MCF 10A (cell line): ENCODE data around the gene DNM1L. TPM values are rescaled to one million over a fixed set of nuclear protein-coding genes. Genes with fewer than 3 reads are reported as not detected.

ENCODE experiments used
- BruUV-seq: library from RNA; stranded (reverse); fragments of 400-500 nt; replicated peaks from 2 replicates; lab custom pipeline; 2021; lab: Mats Ljungman, UMichigan
- CTCF ChIA-PET: fragments of 300-600 bp; sonication (Branson Sonifier 250); formaldehyde crosslinking; extraction: SDS; loops from one replicate; lab custom pipeline; 2021; ENCODE audit warnings: antibody characterized with exemption, inconsistent platforms; lab: Yijun Ruan, JAX
- POLR2A ChIA-PET: fragments of 300-600, 350-650 bp; sonication (Branson Sonifier 250); formaldehyde crosslinking; extraction: SDS; loops from one replicate; lab custom pipeline; 2020; ENCODE audit warnings: antibody characterized with exemption, inconsistent platforms; lab: Yijun Ruan, JAX
- DNase-seq: peaks from one replicate; pipeline ENCODE4 v3.0.0-alpha.2; 2018; ENCODE audit not compliant: unreplicated experiment
- H3K27ac Mint-ChIP-seq: one replicate; pipeline ENCODE4 v1.8.0; 2022; ENCODE audit warnings: mild to moderate bottlenecking, low read depth, mixed read lengths; ENCODE audit not compliant: unreplicated experiment
- H3K27me3 Mint-ChIP-seq: one replicate; pipeline ENCODE4 v1.8.0; 2022; ENCODE audit warnings: mixed read lengths; ENCODE audit not compliant: insufficient read depth, unreplicated experiment
- H3K36me3 Mint-ChIP-seq: one replicate; pipeline ENCODE4 v1.8.0; 2022; ENCODE audit warnings: mild to moderate bottlenecking, moderate library complexity, mixed read lengths; ENCODE audit not compliant: insufficient read depth, unreplicated experiment
- H3K4me1 Mint-ChIP-seq: one replicate; pipeline ENCODE4 v1.8.0; 2022; ENCODE audit warnings: mixed read lengths; ENCODE audit not compliant: insufficient read depth, unreplicated experiment
- H3K4me3 Mint-ChIP-seq: one replicate; pipeline ENCODE4 v1.8.0; 2022; ENCODE audit warnings: mild to moderate bottlenecking, moderate library complexity, mixed read lengths; ENCODE audit not compliant: unreplicated experiment
- H3K9me3 Mint-ChIP-seq: one replicate; pipeline ENCODE4 v1.8.0; 2022; ENCODE audit warnings: mixed read lengths; ENCODE audit not compliant: unreplicated experiment
- CTCF ChIP-seq: fragments of 200-600 bp; IDR thresholded peaks from one replicate; pipeline ENCODE4 v1.8.0; 2022; ENCODE audit warnings: antibody characterized with exemption, mild to moderate bottlenecking; ENCODE audit not compliant: unreplicated experiment
- intact Hi-C: fragments of 100-400 bp; cut with micrococcal nuclease; formaldehyde crosslinking; loops from 2 replicates; pipeline ENCODE4 v1.14.1; 2022
- total RNA-seq: library from RNA; stranded (reverse); gene quantifications from 2 replicates; pipeline ENCODE4 v1.2.3, GENCODE V29; 2022

Gene DNM1L
- total RNA-seq, 1 experiment from 2014 or later, result 86.9 TPM

DNA sequence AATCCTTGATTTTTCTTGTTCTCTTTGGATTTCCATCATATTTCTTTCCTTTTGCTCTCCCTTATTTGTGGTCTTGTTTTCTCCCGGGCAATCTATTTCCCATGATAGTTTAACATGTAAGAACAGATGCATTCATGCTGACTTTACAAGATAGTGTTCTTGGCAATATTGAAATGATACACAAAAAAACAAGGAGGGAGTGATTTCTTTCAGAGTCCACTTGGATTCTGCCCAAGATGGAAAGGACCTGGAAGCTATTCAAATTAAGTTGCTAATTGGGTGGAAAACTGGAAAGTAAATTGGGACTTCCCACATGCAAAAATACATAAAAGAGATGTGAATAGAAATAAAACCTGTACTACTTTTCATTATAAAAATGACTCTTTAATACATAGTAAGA lies 91.0 kb downstream of the DNM1L start:
- no peak overlapping the region for H3K4me3 Mint-ChIP-seq
- POLR2A ChIA-PET, result interaction anchor here (1.2 to 2.0 kb wide), 2 partner anchors 10 to 15 kb away, joined by 3 to 9 read pairs; partner anchors contain the start of gene YARS2
- intact Hi-C loops, result no loop called here
- BruUV-seq, result no TSS peak
- TF ChIP-seq CTCF, result no peak
- H3K36me3 Mint-ChIP-seq, result no peaks in the 10 kb centered on the region
- H3K27ac Mint-ChIP-seq, result no peak overlapping the region
- peaks cover 37% of the 10 kb centered on the region for H3K27me3 Mint-ChIP-seq
- CTCF ChIA-PET, result interaction anchor here (0.6 to 5.3 kb wide), 4 partner anchors 14 to 230 kb away, joined by 3 to 43 read pairs (median 4); partner anchors contain the start of gene YARS2
- H3K9me3 Mint-ChIP-seq, result no peaks in the 10 kb centered on the region
- DNase-seq, result no peak
- H3K4me1 Mint-ChIP-seq, result no peaks in the 10 kb centered on the region

- POLR2A ChIA-PET, result interaction anchor here (0.6 to 0.9 kb wide), 2 partner anchors 18 to 805 kb away, joined by 3 to 4 read pairs; partner anchors contain the start of gene YARS2
- H3K4me3 Mint-ChIP-seq, result no peak overlapping the region
- CTCF ChIA-PET, result interaction anchor here (0.7 to 3.9 kb wide), 4 partner anchors 10 to 1250 kb away, joined by 3 to 21 read pairs (median 4); partner anchors contain the start of gene YARS2
- no peak overlapping the region for H3K27ac Mint-ChIP-seq
- no peaks in the 10 kb centered on the region for H3K36me3 Mint-ChIP-seq
- H3K27me3 Mint-ChIP-seq, result peaks cover 37% of the 10 kb centered on the region
- no peak for DNase-seq
- H3K4me1 Mint-ChIP-seq, result no peaks in the 10 kb centered on the region
- no peak for TF ChIP-seq CTCF
- intact Hi-C loops, result no loop called here
- no peaks in the 10 kb centered on the region for H3K9me3 Mint-ChIP-seq
- no TSS peak for BruUV-seq
These were observed 94.6 kb downstream of the DNM1L start for GRCh38 chr12:32773691-32774090.

GRCh38 chr12:32776258-32776657 lies 97.2 kb downstream of the DNM1L start:
- intact Hi-C loops, result no loop called here
- Mint-ChIP-seq H3K4me1 (no peaks in the 10 kb centered on the region), H3K36me3 (no peaks in the 10 kb centered on the region), H3K9me3 (no peaks in the 10 kb centered on the region), H3K27me3 (peaks cover 21% of the 10 kb centered on the region), H3K27ac (no peak overlapping the region), H3K4me3 (no peak overlapping the region)
- DNase-seq, result no peak
- ChIA-PET POLR2A (no interaction called here), CTCF (interaction anchor here (0.9 to 3.9 kb wide), 2 partner anchors 9 to 21 kb away, joined by 3 to 21 read pairs; partner anchors contain the start of gene YARS2)
- BruUV-seq, result no TSS peak
- TF ChIP-seq CTCF, result no peak

- Mint-ChIP-seq H3K4me3 (no peak overlapping the region), H3K9me3 (no peaks in the 10 kb centered on the region), H3K27me3 (peaks cover 16% of the 10 kb centered on the region), H3K36me3 (no peaks in the 10 kb centered on the region), H3K4me1 (no peaks in the 10 kb centered on the region), H3K27ac (no peak overlapping the region)
- ChIA-PET CTCF (interaction anchor here (3.9 kb wide), 1 partner anchor 22 kb away, joined by 21 read pairs; the partner anchor contains the start of gene YARS2), POLR2A (no interaction called here)
- intact Hi-C loops, result no loop called here
- no peak for TF ChIP-seq CTCF
- no peak for DNase-seq
- BruUV-seq, result no TSS peak
These were observed 98.1 kb downstream of the DNM1L start for GRCh38 chr12:32777159-32777558.
